Activated CD8-positive, alpha-beta memory T cell treated with anti-CD3 and anti-CD28 coated beads, Interleukin-2, amount 50 U/mL, for 4 hours (primary cell): ENCODE measurements around the gene IL17RE.
"Not testable (repeated sequence)": the region's sequence is repeated elsewhere in the genome, so short reads cannot be mapped to it uniquely, and the experiment has no call there.

Source experiments
- DNase-seq: peaks from one replicate; pipeline ENCODE4 v3.0.0-alpha.2; 2020

The IL17RE gene

DNA sequence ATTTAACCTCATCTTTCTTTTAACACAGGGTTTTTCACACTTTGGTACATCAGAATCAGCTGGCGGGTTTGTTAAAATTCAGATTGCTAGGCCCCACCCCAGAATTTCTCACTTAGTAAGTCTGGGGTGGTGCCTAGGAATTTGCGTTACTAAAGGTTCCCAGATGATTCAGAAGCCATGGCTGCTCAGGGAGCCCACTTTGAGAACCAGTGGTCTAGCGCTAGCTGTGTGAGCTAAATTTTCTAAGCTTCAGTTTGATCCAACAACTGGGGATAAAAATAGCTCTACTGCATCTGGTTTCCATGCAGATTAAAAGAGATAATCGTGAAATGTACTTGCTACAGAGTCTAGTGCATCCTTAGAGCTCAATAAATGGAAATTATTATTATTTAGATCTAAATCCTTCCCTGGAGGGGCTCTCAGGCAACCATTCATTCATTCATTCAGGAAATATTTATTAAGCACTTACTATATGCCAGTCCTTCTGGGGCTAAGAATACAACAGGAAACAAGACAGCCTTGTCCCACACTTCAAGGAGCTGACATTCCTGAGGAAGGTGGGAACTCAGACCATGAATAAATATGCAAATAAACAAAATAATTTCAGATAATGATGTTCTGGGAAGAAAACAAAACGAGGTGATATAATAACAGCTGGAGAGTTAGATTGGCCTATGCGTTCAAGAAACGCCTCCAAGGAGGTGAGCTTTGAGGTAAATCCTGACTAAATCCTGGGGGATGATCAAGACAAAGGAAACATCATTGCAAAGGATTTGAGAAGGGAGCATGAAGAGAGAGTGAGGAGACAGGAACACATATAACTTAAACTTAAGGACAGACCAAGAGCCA is 18.7 kb upstream of the IL17RE start:
- DNase-seq = no peak

DNA sequence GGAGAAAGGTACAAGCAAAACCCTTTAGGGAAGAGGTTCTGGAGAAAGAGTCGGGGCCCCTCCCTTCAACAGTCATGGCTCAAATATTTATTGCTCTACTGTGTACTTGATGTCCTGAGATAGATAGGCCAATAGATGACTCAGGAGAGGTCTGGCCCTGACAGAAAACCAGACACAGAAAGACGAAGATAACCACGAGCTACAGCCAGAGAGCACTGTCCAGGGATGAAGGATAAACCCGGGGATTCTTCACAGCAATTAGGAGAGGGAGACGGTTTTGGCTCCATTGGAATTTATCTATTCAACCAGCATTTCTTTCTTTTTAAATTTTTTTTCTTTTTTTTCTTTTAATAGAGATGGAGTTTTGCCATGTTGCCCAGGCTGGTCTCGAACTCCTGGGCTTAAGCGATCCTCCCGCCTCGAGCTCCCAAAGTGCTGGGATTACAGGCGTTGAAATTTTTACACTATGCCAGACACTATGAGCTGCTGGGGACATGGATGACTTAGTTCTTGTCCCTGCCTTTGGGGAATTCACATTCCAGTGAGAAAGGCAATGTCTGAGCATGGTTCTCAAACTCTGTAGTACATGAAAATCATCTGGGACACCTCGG is 18.0 kb upstream of the IL17RE start:
- DNase-seq = no peak

DNA sequence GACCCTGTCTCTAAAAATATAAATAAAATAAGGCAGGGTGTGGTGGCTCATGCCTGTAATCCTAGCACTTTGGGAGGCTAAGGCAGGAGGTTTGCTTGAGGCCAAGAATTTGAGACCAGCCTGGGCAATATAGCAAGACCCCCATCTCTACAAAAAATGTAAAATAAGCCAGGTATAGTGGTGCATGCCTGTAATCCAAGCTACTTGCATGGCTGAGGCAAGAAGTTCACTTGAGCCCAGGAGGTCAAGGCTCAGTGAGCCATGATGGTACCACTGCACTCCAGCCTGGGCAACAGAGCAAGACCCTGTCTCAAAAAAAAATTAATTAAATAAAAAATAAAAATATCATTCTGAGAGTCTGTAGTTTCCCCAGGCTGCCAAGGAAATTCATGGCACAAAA is 16.3 kb upstream of the IL17RE start:
- DNase-seq = no peak

DNA sequence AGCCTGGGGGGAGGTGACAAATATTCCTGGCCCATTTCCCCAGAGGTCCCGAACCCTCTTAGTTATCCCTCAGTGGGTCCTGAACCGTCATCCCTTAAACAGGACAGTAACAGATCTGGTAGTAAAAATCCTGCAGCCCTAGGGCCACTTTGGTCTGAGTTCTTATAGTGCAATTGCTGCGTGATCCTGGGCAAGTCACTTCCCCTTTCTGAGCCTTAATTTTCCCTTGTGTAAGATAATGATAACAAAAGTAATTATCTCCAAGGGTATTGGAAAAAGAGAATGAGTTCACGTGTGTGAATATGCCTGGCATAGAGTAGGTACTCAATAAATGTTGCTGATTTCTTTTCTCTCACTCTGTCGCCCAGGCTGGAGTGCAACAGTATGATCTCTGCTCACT is 15.2 kb upstream of the IL17RE start:
- DNase-seq = no peak

DNA sequence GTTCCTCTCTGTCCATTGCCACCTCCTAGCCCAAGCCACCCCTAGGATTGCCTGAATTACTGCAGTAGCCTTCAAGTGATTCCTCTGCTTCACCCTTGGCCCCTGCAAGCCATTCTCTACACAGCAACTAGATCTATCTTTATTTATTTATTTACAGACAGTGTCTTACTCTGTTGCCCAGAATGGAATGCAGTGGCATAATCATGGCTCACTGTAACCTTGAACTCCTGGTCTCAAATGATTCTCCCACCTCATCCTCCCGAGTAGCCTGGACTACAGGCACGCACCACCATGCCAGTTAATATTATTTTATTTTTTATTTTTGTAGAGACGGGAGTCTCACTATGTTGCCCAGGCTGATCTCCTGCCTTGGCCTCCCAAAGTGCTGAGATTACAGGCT is 14.1 kb upstream of the IL17RE start:
- DNase-seq = no peak

- no peak for DNase-seq
Observed at GRCh38 chr3:9889405-9889804, 13.2 kb upstream of the IL17RE start.

GRCh38 chr3:9890249-9891071 is 12.2 kb upstream of the IL17RE start, which contains the start of gene JAGN1:
TSS of gene JAGN1 (plus strand) at chr3:9890610. CDS start at chr3:9890723, 113 bp downstream.
- peak; percentile 90 for DNase-seq

GRCh38 chr3:9891072-9891622 is 11.5 kb upstream of the IL17RE start:
- DNase-seq = no peak

GRCh38 chr3:9893739-9894138 is 8.9 kb upstream of the IL17RE start:
- no peak for DNase-seq

GRCh38 chr3:9895715-9896114 is 6.9 kb upstream of the IL17RE start:
- not testable (repeated sequence) for DNase-seq

DNA sequence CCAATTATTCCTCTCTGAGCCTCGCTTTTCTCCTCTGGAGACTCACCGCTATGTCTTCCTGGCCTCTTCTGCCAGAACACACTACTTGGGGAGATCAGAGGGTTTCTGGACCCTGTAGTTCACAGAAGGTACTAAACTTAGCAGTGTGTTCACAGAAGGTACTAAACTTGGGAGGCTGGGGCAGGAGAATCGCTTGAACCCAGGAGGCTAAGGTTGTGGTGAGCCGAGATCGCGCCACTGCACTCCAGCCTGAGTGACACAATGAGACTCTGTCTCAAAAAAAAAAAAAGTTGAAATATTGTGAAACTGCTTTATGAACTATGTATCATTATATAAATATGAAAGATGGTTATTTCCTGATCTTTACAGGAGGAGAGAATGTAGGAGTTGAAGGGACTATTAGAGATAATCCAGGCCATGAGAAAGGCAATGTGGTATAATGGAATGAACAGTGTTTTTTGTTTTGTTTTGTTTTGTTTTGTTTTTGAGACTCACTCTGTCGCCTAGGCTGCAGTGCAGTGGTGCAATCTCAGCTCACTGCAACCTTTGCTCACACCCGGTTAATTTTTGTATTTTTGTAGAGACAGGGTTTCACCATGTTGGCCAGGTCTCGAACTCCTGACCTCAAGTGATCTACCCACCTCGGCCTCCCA is 5.8 kb upstream of the IL17RE start:
- DNase-seq = not testable (repeated sequence)

GRCh38 chr3:9897408-9898372 is 5.0 kb upstream of the IL17RE start:
- DNase-seq = no peak

GRCh38 chr3:9898467-9899241 is 4.0 kb upstream of the IL17RE start:
- DNase-seq = no peak

DNA sequence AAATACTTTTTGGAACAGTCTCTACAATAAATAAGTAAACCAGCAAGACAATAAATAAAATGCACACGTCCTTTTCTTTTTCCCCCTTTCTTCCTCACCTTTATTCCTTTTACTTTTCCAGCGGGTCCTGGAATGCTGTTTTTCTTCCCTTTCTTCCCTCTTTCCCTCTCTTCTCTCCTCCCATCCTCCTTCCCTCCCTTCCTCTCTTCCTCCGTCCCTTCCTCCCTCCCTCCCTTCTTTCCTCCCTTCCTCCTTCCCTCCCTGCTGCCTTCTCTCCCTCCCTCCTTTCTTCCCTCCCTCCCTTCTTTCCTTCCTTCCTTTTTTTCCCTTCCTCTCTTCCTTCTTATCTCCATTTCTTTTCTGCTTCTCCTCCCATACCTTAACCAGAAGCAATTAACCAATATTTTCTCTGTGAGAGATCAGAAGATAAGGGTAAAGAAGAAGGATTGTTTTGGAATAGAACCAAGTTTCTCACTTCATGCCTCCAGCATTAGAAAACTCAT is 3.3 kb upstream of the IL17RE start:
- no peak for DNase-seq

- not testable (repeated sequence) for DNase-seq
Observed at GRCh38 chr3:9900965-9901415, 1.7 kb upstream of the IL17RE start.

- no peak for DNase-seq
Observed at GRCh38 chr3:9901967-9902366, 681 bp upstream of the IL17RE start.

DNA sequence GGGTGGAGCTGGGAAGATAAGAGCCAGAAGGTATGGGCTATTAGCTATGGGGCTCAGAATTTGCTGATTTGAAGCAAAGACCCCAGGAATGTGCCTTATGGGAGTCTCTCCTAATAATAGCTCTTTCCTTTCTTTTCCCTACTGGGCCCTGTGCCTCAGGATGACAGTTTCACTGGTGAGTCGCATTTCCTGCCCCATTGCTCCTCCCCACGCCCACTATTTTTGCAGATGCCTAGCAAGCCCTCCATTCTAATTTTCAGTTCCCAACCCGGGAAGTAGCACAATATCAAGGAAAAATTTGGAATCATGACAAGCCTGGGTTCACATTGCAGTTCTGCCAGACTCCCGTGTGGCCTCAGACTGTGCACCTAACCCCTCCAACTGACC is 583 bp downstream of the IL17RE start:
- DNase-seq = no peak

DNA sequence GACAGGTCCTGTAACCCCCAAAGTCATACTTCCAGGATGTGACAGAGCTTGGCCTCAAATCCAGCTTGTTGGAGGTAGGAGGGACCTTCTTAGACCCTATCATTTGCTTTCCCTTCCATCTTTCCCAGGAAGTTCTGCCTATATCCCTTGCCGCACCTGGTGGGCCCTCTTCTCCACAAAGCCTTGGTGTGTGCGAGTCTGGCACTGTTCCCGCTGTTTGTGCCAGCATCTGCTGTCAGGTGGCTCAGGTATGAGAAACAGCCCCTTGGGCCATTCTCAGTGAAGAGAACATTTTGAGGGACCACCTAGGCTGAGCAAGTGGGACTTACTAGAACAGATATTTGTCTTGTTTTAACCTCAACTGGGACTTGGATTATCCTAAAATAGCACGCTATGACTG is 1.3 kb downstream of the IL17RE start:
- DNase-seq = no peak

DNA sequence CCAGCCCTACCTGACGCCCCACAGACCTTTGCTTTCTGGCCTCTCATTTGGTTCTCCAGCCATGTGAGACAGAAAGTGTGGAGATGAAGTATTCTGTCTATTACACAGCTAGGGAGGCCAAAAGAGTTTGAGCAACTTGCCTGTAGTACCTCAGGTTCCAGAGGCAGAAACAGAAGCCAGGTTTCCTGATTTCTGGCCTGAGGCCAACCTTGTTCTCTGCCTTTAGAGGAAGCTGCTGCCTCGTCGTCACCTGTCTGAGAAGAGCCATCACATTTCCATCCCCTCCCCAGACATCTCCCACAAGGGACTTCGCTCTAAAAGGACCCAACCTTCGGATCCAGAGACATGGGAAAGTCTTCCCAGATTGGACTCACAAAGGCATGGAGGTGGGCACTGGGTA is 3.8 kb downstream of the IL17RE start:
- no peak for DNase-seq

DNA sequence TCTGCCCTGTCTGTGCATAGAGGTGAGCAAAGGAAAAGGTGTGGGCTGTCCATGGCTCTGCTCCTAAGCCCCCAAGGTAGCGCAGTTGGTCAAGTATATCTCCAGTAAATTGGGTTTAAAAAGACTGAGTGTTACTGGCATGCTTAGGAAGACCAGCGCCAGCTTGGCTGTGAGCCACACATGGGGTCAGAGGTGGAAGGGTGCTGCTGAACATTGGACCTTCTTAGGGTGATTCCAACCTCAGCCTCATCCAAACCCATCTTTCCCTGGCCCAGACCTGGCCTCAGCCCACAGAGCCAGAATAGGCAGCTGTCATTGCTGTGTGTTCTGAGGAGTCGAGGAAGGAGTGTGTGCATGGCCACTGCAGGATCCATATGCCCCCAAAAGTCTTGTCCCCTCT is 5.6 kb downstream of the IL17RE start:
- no peak for DNase-seq
